ENCODE data around the gene MEX3A. TPM values are rescaled to one million over a fixed set of nuclear protein-coding genes. Genes with fewer than 3 reads are reported as not detected.
A peak's percentile ranks its signal among the peaks of the same experiment; 100 is the strongest.

The MEX3A gene
- total RNA-seq, 1 experiment from 2014 or later: 6.1 TPM

DNA sequence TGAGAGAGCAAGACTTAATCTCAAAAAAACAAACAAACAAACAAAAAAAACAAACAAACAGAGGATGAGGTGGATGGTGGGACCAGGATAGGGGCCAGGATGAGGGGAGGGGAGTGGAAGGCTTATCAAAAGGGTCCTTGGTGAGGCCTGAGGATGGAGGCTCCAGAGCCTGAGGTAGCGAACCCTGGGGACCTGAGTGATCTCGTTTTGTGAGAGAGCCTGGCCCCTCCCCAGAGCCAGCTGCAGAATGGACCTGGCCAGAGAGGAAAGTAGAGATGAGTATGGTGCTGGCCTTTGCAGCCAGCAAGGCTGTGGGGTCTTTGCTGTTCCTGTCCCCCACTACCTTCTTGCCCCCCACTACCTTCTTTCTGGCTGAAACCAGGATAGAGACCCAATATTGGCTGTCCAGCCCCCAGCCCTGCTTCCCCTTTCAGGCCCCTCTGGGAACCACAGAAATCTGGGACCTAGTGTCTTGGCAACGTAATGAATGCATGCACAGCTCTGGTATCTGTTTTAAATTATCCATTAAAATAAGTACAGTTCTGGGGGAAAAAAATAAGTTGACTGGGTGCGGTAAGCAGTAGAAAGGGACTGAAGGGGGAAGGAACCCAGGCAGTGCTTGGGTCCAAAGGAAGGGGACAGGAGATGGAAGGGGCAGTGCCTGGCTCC, 31.2 kb upstream of the MEX3A start:
- ChIA-PET RAD21 (ENCODE audit: low non-redundant PET in 1 of 2, low total read pairs in 2 of 2, uncharacterized antibody in 2 of 2, unreplicated experiment in 2 of 2) (interaction anchor here in 1 of 2 experiments (1.0 kb wide), 1 partner anchor 17 kb away, joined by 3 read pairs; no protein-coding TSS in a partner anchor), CTCF (interaction anchor here (0.6 to 5.5 kb wide), 11 partner anchors 10 to 176 kb away, joined by 3 to 22 read pairs (median 5); no protein-coding TSS in a partner anchor), POLR2A (interaction anchor here (1.0 to 5.3 kb wide), 8 partner anchors 10 to 26 kb away, joined by 3 to 50 read pairs (median 6); no protein-coding TSS in a partner anchor)
- Histone ChIP-seq H2AFZ (ENCODE audit: low read depth, low read length, poor library complexity, severe bottlenecking) (no peak overlapping the region), H3K4me2 (ENCODE audit: low read length) (peak overlapping the region; percentile 90), H3K79me2 (ENCODE audit: insufficient read depth, low read length) (peaks cover 39% of the 10 kb centered on the region), H3K4me1 (ENCODE audit: control insufficient read depth in 1 of 2, insufficient read depth in 2 of 2, low read length in 2 of 2) (peaks cover 56 to 77% of the 10 kb centered on the region in 2 experiments), H3K27ac (ENCODE audit: low read depth, low read length) (peak overlapping the region; percentile 76), H4K20me1 (ENCODE audit: insufficient read depth) (no peaks in the 10 kb centered on the region; the same call in 1 of the 2 replicates), H3K9ac (ENCODE audit: low read length) (peak overlapping the region; percentile 98), H3K36me3 (ENCODE audit: control insufficient read depth in 1 of 2, insufficient read depth in 2 of 2, low read length in 2 of 2) (peaks cover 0 to 6% of the 10 kb centered on the region in 2 experiments; a peak in 1 of 4 replicates), H3K9me2 (ENCODE audit: insufficient read depth) (no peaks in the 10 kb centered on the region), H3K4me3 (replicated peaks in 1 of 2; ENCODE audit: low read depth in 1 of 2, low read length in 2 of 2) (peak overlapping the region; percentile 96 to 99; a peak in 3 of 4 replicates), H3K27me3 (ENCODE audit: insufficient read depth, low read length) (no peaks in the 10 kb centered on the region), H3K9me3 (ENCODE audit: control insufficient read depth in 1 of 2, insufficient read depth in 1 of 2, low read depth in 1 of 2, low read length in 2 of 2) (no peaks in the 10 kb centered on the region)
- intact Hi-C loops (cut with micrococcal nuclease): no loop called here
- ATAC-seq: no peak
- TF ChIP-seq, protein P1, sequence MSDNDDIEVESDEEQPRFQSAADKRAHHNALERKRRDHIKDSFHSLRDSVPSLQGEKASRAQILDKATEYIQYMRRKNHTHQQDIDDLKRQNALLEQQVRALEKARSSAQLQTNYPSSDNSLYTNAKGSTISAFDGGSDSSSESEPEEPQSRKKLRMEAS (IDR thresholded peaks at IDR 0.05): no peak
- TF ChIP-seq YY1 (IDR thresholded peaks at IDR 0.05; ENCODE audit: extremely low read depth, insufficient replicate concordance, low read depth, low read length) (no peak), ELF1 (IDR thresholded peaks at IDR 0.05; ENCODE audit: borderline replicate concordance, low read depth) (no peak), CBX3 (IDR thresholded peaks at IDR 0.05; ENCODE audit: low read depth) (no peak), POLR2AphosphoS5 (IDR thresholded peaks at IDR 0.05; ENCODE audit: low read depth, low read length) (no peak), FOSL1 (IDR thresholded peaks at IDR 0.05; ENCODE audit: low read depth) (no peak), EZH2 (IDR thresholded peaks at IDR 0.05) (no peak)
- TF ChIP-seq, protein P2, sequence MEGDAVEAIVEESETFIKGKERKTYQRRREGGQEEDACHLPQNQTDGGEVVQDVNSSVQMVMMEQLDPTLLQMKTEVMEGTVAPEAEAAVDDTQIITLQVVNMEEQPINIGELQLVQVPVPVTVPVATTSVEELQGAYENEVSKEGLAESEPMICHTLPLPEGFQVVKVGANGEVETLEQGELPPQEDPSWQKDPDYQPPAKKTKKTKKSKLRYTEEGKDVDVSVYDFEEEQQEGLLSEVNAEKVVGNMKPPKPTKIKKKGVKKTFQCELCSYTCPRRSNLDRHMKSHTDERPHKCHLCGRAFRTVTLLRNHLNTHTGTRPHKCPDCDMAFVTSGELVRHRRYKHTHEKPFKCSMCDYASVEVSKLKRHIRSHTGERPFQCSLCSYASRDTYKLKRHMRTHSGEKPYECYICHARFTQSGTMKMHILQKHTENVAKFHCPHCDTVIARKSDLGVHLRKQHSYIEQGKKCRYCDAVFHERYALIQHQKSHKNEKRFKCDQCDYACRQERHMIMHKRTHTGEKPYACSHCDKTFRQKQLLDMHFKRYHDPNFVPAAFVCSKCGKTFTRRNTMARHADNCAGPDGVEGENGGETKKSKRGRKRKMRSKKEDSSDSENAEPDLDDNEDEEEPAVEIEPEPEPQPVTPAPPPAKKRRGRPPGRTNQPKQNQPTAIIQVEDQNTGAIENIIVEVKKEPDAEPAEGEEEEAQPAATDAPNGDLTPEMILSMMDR (IDR thresholded peaks at IDR 0.05 in 2 of 3, conservative IDR thresholded peaks at IDR 0.05 in 1 of 3; ENCODE audit: borderline replicate concordance in 1 of 3, insufficient read depth in 1 of 3, low read depth in 2 of 3, low read length in 2 of 3): no peak
- BruUV-seq (replicated peaks): no TSS peak
- no peak for DNase-seq (ENCODE audit: low read depth, low spot score)
